Fibroblast of skin of abdomen (primary cell): ENCODE results near the gene CISTR. TPM values are rescaled to one million over a fixed set of nuclear protein-coding genes. Genes with fewer than 3 reads are reported as not detected.
"Not testable (repeated sequence)": the region's sequence is repeated elsewhere in the genome, so short reads cannot be mapped to it uniquely, and the experiment has no call there.

Experiments used
- DNase-seq: peaks from one replicate; pipeline ENCODE4 v3.0.0-alpha.2; 2013
- polyA plus RNA-seq, 2 experiments: library from polyadenylated mRNA; unstranded; fragments of 120-200 nt; gene quantifications; one replicate each; pipeline ENCODE4 v1.2.1, GENCODE V29; 2013; ENCODE audit not compliant: insufficient read length in 2 of 2

CISTR gene
- not detected for polyA plus RNA-seq (2013, experiment 1 of 2; ENCODE audit: insufficient read length)
- not detected for polyA plus RNA-seq (2013, experiment 2 of 2; ENCODE audit: insufficient read length)

DNA sequence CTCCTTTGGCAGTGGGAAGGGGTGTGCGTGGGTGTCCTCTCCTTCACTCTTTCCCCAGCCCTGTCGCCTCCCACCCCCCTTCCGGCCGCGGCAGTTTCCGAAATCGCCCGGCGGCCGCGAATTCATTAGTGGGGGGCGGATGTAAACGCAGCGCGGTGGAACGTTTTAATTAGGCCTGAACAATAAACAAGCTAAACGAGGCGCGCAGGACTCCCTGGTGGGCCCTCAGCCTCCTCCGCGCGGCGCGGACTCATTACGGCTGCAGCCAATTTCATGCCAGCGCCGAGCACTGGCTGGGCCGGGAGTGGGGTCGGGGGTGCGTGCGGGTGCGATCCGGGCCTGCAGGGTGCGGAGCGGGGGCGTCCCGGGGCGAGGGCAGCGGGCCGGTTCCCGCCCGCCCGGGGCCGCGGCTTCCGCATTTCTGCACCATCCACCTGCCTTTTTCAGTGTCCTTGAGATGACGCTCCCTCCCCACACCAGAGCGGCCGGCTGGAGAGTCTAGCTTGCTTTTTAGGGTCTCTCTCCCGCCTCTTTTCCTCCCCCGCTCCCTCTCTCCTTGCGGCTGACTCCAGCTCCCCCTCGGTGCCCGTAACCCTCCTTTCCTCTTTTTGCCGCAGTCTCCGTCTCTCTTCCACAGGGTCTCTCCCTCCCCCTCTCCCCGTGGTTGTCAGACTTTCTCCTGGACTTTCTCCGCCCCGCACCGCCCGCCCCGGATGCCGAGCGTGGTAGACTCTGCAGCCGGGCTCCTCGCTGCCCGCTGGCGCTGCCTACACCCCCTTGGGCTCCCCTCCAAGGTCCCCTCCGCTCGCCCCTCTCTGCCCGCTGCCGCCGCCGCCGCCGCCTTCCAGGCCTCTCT, at the start of gene CISTR:
Gene CISTR (minus strand): TSS at position 644 of the 856 bp plus-strand sequence.
- no peak for DNase-seq

DNA sequence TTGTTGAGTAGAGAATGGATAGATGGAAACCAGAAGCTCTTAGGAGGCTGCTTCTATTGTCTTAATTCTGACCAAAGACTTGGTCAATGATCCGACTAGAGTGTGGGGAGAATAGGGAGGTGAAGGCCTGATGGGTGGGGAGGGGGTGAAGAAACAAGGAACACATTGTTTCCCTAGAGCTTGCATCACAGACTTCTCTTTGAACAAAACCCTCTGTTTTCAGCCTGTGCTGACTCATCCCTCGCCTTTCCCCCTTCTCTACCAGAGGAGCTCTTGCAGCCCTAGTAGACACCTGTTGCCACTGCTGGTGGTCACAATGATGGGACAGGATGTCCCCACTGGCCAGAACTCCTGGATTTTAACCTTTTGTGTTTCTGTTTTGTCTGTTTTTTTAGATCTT, 46.8 kb upstream of the CISTR start:
- DNase-seq: no peak

DNA sequence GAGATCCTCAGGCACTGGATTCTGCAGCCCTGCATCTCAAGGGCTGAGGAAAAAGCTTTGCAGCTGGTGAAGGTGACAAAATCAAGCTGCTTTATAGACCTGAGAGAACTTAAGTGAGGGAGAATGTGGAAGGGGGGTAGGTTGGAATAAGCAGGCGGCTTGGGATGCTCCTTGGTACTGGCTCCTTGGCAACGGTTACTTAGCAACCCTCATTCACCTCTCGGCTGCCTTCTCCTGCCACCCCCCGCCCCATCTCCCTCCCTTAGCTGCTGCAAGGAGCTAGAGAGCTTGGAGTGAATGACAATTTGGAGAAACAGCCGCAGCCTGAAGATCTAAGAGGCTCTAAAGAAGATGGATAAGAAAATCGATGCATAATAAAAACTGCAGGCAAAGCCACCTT, 44.1 kb upstream of the CISTR start:
- no peak for DNase-seq

DNA sequence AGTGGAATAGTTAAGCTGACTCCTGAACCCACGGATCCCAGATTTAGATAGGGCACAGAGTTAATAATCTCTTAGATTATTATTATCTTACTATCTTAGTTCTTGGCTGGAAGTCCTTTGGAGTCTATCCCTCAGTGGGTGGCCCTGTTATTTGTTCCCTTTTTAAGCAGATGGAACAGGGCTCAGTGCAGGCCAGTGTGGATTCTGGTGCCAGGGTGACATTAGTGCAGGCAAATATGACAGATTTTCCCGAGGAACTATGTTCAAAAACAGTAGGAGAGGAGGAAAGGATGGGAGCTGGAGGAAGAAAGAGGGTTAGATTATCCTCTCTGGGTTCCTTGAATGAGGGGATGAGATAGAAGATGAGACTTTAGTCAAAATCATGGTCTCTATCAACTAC, 41.4 kb upstream of the CISTR start:
- no peak for DNase-seq

DNA sequence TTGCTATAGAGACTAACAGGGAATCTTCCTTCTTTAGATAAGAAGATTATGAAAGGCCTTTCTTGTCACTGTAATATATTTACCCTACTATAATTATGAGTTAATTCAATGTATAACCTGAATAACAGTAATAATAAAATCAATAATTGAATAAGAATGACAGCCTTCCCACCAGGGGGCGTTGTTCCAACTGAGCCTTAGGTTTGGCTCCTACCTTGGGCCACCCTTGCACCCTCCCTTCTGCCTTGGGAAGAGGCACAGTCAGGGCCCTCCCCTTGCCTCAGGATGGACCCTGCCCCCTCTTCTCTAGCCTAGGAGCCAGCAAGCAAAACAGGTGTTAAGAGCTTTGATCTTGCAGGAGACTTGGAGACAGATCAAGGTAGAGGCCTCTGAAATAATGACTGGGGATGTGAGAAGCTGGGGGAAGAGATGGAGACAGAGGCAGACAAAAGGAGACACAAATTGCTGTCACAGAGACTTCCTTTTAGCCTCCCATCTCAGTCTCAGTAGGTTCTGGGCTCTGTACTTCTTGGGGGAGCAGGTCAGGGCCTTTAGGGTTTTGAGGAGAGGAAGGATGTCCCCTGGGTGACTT, 40.1 kb upstream of the CISTR start:
- DNase-seq: no peak

DNA sequence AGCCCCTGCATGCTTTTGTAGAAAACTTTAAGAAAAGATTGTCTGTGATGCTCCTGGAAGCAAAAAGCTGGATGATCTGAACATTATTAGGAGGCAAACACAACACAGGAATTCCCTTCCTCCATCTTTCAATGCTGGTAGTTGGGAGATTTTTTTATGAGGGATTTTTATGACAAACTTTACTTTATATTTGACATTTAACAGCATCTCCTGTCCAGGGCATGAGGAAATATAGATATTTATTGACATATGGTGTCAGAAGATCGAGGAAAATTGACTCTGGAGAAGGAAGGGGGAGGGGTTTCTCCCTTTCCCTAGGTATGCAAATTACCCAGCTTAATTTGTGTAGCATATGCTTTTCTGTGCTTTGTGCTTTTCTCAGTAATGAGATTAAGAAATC, 37.8 kb upstream of the CISTR start:
- DNase-seq: no peak

DNA sequence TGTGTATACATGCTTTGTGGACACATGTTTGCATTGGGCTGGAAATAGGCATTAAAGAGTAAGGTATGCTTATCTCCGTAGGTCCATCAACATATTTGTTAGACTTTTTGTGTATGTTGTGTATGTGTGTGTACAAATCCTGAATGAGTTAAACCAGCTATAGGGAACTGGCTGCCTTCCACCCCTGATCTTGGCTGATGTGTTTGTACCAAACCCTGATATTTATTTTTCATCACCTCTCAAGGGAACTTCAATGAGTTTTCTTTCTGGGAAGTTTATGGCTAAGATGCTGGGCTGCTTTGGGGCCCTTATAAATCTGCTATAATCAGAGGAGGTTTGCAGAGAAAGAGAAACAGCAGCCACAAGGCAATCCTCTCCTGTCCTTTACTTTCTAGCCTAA, 37.1 kb upstream of the CISTR start:
- no peak for DNase-seq

DNA sequence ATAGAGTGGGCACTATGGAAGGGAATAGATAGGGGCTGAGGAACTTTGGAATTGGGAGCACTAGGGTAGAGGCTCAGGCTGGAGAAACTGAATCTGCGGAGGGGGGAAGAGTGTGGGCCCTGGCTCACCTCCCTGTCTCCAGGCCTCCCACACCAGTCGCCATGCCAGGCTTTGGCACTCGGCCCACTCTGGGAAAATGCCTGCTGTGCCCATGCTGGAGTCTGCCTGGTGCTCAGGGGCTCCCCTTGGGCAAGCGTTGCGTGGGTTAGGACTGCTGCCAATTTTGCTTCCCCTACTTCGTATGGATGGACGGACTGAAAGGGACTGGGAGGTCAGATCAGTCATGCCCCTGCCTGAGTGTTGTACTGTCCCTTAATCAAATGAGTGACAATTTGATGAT, 34.6 kb upstream of the CISTR start:
- no peak for DNase-seq

DNA sequence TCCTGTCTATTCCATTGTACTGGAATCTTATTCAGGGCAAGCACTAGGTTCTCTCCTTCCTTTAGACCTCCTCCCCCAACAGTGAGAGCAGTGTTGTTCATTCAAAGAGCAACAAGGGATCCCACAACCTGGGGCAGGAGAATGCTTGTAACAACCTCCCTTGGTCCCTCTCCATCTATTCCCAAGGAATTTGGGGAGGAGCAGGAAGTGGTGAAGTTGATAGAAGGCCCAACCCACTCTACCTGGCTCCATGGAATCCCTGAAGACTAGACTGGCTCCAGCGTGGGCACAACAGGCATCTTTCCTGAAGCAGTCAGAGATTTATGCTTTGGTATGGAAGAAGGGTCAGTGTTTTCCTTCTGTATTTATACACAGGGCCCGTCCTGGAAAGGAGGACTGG, 33.4 kb upstream of the CISTR start:
- no peak for DNase-seq

DNA sequence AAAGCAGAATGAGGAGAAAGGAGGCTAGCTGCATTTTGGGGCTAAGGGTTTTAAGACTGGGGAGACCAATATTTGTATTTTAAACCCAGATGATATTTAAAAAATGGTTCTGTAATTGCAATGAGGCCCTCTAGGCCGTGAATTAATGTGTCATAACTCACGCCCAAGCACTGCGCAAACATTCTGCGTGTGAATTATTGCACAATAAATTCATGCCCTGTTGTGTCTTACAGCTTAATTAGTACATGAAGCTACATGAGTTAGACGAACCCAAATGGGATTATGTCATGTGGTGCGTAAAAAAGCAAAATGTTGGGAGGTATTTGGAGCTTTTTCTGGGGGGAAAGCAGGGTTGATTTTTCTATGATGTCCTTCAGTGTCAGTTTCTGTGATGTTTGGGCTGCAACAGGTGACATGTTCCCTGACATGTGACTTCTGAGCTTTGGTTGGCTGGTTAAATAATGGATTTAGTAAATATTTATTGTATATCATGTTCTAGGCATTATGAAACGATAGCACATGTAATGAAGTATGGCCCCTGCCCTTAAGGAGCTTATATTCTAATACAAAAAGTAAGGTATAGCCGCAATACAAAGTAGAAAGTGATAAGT, 30.4 kb upstream of the CISTR start:
- no peak for DNase-seq

DNA sequence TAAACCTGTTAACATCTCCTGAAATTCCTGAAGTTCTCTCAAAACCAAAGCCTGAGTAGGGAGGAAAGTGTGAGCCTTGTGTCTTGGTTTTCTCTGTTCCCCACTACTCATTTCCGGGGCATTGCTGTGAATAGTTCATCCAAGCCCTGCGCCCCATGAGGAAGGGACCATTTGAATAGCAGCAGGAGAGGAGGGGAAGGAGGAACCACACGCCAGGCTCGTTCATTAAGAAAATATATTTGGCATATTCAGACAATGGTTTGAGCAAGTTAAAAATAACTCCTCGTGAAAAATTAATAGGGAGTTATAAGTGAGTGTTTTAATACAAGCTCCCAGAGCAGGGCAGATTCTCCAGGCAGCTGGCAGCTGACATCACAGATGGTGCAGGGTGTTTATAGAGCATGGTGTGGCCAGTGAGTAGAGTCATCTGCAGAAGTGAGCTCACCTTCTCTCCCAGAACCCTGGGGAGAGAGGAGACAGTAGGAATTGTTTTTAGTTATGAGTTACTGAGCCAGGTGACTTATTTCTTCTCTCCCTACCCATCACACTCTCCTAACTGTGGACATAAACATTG, 29.5 kb upstream of the CISTR start:
- DNase-seq: no peak

DNA sequence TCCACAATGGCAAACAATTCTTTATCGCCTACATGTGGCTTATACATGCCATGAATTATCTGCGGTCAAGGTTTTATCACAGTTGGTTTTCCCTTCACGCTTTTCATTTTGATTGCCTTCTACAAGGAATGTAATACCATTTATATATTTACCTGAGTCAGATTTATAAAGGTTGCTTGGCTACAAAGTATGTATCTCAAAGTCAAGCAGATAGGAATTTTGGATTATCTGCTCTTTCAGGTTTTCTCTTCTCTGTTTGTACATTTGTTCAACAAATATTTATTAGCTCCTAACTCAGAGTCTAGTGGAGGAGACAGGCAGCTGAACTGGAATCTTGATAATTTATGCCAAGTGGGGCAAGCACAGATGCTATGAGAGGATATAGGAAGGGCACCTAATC, 28.5 kb upstream of the CISTR start:
- DNase-seq: no peak

DNA sequence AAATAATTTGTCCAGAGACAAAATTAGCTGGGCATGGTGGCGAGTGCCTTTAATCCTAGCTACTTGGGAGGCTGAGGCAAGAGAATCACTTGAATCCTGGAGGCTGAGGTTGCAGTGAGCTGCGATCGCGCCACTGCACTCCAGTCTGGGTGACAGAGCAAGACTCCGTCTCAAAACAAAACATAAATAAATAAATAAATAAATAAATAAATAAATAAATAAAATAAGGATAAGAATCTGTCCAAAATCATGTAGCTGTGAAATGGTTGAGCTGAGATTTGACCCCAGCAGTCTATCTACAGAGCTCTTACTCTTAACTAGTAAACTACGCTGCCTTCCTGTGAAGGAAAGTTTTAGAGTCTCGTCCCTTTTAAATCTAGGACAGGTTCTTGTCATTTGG, 27.9 kb upstream of the CISTR start:
- not testable (repeated sequence) for DNase-seq

DNA sequence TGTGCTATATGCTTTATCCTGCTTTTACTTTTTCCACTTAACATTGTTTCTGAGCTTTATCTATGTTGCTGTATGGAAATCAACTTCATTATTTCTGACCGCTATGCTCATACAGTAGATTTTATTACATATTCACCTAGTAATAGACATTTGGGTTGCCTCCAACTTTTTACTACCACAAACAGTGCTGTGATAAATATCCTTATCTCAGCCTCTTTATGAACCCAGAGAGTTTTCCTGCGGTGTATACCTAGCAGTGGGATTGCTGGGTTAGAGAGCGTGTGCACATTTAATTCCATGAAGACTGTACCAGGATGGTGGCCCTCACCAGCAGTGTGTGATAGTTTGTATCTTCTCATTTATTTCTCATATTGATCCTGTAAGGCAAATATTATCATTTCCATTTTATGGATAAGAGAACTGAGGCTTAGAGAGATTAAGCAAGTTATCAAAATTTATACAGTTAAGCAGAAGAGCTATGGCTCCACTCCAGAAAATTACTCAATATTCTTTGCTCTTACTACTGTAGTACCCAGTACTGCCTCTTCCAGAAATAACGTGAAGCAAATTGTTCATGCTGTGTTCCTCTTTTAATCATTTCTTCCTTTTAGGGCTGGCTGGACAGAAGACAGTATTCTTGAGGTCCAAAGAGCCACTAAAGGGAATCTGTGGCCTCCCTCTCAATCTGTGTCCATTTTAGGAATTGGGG, 26.3 kb upstream of the CISTR start:
- DNase-seq: no peak

DNA sequence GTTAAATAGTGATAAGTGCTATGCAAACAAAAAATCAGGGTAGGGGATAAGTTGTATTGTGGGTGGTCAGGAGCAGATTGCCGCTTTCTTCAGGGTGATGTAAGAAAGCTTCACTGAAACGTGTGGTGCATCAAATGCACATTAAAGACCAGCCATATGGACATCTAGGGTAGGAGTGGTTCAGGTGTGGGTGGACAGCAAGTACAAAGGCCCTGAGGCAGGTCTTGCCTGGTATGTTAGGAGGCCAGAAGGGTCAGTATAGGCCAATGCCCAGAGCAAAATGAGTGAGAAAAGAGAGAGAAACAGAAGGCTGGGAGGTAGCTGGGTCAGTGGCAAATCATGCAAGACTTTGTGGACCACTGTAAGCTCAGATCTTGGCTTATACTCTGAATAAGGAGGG, 25.6 kb upstream of the CISTR start:
- DNase-seq: no peak

DNA sequence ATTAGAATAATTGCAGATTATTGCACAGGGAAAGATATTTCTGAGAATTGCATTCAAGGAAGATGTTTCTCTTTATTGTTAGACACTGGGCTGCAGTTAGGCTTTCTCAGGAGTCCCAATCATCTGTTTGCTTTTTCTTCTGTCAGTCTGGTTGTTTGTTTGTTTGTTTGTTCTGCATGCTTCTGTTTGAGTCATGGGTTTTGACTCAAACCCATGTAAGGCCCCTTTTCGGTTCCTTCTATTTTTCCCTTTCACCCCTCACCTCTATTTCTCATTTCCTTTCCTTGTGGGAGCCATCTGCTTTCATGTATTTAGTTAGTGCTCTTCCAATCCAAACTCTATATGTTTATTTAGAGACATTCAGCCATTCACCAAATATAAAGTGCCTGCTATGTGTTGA, 25.1 kb upstream of the CISTR start:
- DNase-seq: no peak

DNA sequence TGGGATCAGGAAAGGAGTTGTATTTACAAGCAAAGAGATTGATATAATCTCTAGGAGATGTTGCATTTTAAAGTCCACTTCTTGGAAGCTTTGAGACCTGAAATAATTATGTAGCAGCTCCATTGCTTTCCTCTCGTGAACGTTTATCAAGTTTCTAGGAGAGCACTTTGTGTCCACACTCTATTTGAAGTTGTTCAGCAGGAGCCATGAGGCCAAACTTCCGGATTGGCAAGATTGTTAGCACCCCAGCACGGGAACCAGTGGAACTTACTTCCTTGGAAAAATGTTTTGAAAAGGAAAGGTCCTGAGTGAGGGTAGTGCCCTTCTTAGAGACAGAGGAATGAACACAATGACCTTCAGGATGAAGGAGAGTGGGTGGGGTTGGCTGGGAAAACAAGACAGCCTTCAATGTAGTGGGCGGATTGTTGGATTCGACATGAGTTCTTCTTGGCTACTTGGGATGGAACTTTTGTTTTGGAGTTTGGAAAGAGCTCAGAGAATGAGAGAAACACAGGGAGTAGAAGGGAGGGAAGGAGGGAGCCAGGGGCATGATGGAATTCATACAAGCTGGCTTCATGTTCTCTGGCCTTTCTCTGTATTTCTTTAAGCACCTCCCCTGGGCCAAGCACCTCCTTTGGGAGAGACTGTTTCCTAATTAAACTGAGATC, 23.8 kb upstream of the CISTR start:
- DNase-seq: no peak

DNA sequence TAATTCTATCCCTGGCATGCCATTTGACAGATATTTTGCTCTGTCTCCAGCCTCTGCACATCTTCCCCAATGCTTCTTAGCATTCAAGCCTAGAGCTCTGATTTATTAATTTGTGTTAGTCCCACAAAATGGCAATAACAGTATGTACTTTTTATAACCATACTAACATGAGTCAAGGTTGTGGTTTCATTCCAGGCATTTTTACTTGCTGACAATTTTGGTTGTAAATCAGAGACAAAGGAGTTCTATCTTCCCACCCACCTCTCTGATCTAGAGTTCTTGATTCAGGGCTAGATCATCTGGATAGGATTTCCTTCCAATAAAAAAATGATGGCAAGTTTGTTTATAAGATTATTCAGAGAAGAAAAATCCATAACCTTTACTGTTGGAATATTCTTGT, 18.5 kb upstream of the CISTR start:
- DNase-seq: peak; percentile 96

DNA sequence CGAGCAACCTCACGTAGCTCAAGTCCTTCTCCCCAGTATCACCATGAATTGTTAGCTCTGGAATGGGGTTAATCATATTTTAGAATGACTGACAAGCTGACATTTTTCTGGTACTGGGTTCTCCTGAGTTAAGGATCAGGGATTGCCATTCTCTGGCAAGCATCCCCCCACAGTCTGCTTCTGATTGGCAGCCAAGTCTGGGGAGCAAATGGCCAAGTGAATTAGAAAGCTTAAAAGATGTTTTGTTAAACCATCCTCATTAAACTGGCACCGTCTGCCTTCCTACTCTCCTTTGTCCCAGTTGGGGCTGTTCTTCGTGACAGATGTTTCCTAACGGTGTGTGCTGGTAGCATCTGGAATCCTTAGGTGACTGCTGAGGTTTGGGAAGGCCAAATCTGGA, 17.2 kb upstream of the CISTR start:
- no peak for DNase-seq

DNA sequence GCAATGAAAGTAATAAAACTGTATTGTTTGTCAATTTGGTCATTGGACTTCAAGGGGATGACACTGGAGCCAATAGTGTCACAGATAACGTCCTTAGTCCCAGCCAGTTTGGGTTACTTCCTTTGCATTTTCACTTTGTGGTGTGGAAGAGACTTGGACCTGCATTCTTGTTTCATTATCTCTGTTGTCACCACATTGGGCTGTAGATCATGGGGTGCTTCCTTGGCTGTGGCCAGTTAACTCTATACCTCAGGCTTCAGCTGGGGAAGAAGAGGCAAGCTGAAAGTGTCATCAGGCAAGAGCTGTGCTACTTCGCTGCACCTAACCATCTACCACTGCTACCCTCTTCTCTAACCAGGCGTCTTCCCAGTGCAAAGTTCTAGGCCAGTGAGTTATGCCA, 15.1 kb upstream of the CISTR start:
- no peak for DNase-seq

DNA sequence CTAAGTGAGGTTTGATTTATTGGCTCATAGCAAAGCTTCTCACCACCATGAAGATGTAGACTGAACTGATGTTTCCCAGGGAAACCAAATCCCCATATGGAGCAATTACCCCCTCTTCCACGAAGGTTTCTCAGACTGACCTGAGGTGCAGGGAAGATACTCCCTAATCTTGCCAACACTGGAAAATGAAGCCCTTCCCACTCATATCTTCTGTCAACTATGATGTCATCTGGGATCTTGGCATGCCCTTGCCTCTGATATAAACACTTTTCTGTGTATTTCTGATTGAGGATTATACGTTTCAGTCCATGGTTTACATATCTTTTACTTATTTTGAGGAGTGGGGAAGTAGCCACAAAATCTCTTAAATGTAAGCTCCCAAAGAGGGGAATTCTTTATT, 14.1 kb upstream of the CISTR start:
- no peak for DNase-seq

DNA sequence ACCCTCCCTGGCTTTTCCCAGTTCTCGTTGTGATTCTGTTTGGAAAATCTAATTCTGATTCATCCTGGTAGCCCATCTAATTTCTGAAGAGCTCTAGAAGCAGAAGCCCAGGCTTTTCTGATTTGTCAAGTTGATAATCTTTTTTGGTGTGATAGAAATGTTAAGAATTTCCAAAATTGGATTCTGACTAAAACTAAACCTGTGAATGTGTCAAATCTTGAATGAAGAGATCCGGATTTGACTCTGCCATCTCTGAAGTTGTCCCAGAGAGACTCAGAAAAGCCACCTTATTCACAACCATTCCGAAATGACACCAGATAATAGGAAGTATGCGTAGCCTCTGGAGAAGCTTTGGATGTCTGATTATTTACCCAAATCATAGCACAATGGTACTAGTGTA, 12.8 kb upstream of the CISTR start:
- DNase-seq: no peak
